ENCODE data around the gene HDLBP.

HDLBP gene

DNA sequence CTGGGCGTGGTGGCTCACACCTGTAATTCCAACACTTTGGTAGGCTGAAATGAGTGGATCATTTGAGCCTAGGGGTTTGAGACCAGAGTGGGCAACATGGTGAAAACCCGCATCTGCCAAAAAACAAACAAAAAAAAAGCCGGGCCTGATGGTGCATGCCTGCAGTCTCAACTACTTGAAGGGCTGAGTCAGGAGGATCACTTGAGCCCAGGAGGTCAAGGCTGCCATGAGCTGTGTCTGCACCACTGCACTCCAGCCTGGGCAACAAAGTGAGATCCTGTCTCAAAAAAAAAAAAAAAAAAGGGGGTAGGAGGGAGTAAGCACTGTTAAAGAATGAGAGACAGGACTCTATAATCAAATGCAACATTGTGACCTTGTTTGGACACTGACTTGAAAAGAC, 54.6 kb downstream of the HDLBP start:
- H3K27me3 ChIP-seq: no peaks in the 10 kb centered on the region
- H3K4me3 ChIP-seq (ENCODE audit: low read depth, low read length): no peak overlapping the region
- H3K9me3 ChIP-seq: no peaks in the 10 kb centered on the region
- peaks cover 93% of the 10 kb centered on the region for H3K36me3 ChIP-seq
- H3K4me1 ChIP-seq: no peaks in the 10 kb centered on the region
- TF ChIP-seq, protein P1, sequence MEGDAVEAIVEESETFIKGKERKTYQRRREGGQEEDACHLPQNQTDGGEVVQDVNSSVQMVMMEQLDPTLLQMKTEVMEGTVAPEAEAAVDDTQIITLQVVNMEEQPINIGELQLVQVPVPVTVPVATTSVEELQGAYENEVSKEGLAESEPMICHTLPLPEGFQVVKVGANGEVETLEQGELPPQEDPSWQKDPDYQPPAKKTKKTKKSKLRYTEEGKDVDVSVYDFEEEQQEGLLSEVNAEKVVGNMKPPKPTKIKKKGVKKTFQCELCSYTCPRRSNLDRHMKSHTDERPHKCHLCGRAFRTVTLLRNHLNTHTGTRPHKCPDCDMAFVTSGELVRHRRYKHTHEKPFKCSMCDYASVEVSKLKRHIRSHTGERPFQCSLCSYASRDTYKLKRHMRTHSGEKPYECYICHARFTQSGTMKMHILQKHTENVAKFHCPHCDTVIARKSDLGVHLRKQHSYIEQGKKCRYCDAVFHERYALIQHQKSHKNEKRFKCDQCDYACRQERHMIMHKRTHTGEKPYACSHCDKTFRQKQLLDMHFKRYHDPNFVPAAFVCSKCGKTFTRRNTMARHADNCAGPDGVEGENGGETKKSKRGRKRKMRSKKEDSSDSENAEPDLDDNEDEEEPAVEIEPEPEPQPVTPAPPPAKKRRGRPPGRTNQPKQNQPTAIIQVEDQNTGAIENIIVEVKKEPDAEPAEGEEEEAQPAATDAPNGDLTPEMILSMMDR (IDR thresholded peaks at IDR 0.05; ENCODE audit: low read depth, low read length): no peak
- DNase-seq: no peak

DNA sequence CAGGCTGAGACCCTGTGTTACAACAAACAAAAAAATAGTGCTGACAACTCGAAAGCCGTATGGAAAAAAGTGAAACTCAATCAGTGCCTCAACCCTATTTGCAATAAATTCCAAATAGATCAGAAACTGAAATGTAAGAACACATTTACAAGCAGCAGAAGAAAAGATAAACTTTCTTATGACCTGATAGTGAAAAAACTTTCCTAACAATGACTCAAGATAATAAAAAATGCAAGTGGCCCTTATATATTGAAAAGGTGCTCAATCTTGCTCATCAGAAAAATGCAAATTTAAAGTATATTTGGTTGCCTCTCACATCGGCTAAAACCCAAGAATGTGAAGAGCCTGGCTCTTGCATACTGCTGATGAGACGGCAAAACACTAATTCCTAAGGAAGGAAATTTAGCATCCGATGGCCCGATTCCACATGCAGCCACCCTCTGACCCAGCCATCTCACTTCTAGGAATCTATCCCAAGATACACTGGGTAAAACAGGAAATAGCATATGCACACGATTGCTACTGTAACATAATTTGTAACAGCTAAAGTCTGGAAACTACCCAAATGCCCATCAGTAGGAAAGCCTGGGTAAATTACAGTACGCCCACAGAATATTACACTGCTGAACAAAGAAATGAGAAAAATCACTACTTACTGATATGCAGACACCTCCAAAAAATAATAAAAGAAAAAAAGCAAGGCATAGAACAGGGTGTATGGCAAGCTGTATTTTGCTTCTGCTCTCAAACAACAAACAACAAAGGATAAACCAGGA, 56.8 kb downstream of the HDLBP start:
- TF ChIP-seq, protein P1 (IDR thresholded peaks at IDR 0.05; ENCODE audit: low read depth, low read length): no peak
- H3K4me1 ChIP-seq: no peaks in the 10 kb centered on the region
- DNase-seq: no peak
- H3K9me3 ChIP-seq: no peaks in the 10 kb centered on the region
- no peak overlapping the region for H3K4me3 ChIP-seq (ENCODE audit: low read depth, low read length)
- H3K36me3 ChIP-seq: peaks cover 91% of the 10 kb centered on the region
- no peaks in the 10 kb centered on the region for H3K27me3 ChIP-seq

DNA sequence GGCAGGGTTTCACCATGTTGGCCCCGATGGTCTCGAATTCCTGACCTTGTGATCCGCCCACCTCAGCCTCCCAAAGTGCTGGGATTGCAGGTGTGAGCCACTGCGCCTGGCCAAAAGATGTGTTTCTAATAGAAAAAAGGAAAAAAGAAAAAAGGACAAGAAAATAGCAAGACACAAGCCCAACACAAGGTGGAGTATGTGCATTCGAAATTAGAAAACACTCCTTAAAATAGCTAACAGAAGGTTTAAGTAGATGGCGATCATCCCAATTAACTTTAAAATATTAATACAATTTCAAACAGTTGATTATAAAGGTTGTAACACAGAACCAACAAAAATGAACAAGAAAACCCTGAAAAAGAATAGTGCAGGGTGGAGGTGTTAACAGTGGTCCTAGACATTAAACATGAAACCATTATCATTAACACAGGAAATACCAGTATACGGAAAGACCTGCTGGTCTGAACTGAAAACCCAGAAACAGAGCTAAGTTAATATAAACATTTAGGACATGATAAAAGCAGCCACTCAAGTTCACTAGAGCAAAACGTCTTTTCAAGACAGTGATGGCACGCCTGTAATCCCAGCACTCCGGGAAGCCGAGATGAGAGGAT, 57.9 kb downstream of the HDLBP start:
- no peak overlapping the region for H3K4me3 ChIP-seq (ENCODE audit: low read depth, low read length)
- no peak for DNase-seq
- H3K36me3 ChIP-seq: peaks cover 91% of the 10 kb centered on the region
- TF ChIP-seq, protein P1 (IDR thresholded peaks at IDR 0.05; ENCODE audit: low read depth, low read length): no peak
- no peaks in the 10 kb centered on the region for H3K4me1 ChIP-seq
- H3K27me3 ChIP-seq: no peaks in the 10 kb centered on the region
- no peaks in the 10 kb centered on the region for H3K9me3 ChIP-seq

DNA sequence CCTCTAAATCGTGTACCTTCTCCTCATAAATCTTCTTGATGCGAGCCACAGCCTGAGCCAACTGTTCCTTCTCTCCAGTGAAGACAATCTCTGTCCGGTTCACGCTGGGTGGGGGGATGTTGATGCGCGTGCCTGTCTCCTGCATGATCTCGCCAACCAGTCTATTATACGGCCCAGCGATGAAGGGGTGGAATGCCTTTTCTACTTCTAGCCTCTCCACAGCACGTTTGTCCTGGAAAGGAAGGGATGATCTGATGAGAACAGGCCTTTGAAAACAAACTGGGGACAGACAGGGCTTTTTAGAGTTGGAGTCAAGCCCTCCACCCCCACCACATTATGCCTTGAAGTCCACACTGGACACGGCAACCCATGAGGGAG, 59.3 kb downstream of the HDLBP start:
- H3K4me1 ChIP-seq: no peaks in the 10 kb centered on the region
- no peaks in the 10 kb centered on the region for H3K9me3 ChIP-seq
- peaks cover 91% of the 10 kb centered on the region for H3K36me3 ChIP-seq
- no peaks in the 10 kb centered on the region for H3K27me3 ChIP-seq
- H3K4me3 ChIP-seq (ENCODE audit: low read depth, low read length): no peak overlapping the region
- TF ChIP-seq, protein P1 (IDR thresholded peaks at IDR 0.05; ENCODE audit: low read depth, low read length): no peak
- DNase-seq: no peak

DNA sequence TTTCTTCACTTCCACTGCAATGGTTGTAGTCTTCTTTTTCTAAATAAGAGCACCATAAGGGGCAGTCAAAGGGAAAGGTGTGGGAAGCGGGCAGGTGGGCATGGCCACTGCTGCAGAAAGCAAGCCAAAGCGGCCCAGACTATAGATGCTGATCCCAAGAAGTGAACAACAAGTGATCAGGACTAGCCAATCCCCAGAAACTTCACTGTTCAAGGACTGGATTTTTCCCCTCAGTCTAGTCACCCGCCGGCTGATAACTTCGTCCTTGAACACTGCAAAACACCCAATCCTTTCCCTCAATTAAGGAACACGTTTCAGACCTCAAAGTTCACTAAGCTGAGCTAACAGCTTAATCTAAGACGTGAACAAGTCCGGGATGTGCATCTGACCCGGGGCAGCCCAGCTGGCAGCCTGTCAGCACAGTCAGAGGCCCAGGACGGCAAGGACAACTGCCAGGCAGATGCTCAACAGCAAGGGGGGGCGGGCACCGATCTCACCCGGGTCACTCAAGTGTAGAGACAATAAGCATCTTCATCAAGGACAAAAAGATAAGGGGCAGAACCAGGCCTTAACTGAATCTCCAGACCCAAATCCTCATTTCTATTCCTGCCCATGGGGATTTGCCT, 59.8 kb downstream of the HDLBP start:
- H3K9me3 ChIP-seq: no peaks in the 10 kb centered on the region
- TF ChIP-seq, protein P1 (IDR thresholded peaks at IDR 0.05; ENCODE audit: low read depth, low read length): no peak
- peaks cover 93% of the 10 kb centered on the region for H3K36me3 ChIP-seq
- H3K27me3 ChIP-seq: no peaks in the 10 kb centered on the region
- DNase-seq: no peak
- H3K4me1 ChIP-seq: no peaks in the 10 kb centered on the region
- H3K4me3 ChIP-seq (ENCODE audit: low read depth, low read length): no peak overlapping the region

DNA sequence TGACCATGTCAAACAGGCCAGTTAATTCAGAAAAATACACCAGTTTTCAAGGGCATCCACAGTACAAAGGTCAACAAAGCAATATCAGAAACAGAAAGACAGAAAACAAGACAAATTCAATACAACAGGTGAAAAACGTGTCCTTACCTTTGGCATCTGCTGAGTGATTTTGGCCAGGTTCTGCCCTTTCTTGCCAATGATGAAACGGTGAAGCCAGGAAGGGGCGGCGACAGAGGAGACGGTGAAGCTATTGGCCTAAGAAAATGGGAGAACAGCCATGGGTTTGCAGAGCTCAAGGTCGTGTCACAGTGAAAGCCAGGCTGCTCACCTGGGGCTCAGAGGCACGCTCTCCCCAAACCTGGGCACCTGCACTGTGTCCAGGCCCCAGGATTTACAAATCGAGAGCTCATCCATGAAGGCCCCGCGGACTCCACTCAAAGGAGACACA, 60.5 kb downstream of the HDLBP start:
- TF ChIP-seq, protein P1 (IDR thresholded peaks at IDR 0.05; ENCODE audit: low read depth, low read length): no peak
- no peaks in the 10 kb centered on the region for H3K9me3 ChIP-seq
- no peak for DNase-seq
- H3K27me3 ChIP-seq: no peaks in the 10 kb centered on the region
- peaks cover 93% of the 10 kb centered on the region for H3K36me3 ChIP-seq
- H3K4me3 ChIP-seq (ENCODE audit: low read depth, low read length): no peak overlapping the region
- no peaks in the 10 kb centered on the region for H3K4me1 ChIP-seq
